Measurements from ENCODE around the gene PLPP6.
A peak's percentile ranks its signal among the peaks of the same experiment; 100 is the strongest.

PLPP6 gene

DNA sequence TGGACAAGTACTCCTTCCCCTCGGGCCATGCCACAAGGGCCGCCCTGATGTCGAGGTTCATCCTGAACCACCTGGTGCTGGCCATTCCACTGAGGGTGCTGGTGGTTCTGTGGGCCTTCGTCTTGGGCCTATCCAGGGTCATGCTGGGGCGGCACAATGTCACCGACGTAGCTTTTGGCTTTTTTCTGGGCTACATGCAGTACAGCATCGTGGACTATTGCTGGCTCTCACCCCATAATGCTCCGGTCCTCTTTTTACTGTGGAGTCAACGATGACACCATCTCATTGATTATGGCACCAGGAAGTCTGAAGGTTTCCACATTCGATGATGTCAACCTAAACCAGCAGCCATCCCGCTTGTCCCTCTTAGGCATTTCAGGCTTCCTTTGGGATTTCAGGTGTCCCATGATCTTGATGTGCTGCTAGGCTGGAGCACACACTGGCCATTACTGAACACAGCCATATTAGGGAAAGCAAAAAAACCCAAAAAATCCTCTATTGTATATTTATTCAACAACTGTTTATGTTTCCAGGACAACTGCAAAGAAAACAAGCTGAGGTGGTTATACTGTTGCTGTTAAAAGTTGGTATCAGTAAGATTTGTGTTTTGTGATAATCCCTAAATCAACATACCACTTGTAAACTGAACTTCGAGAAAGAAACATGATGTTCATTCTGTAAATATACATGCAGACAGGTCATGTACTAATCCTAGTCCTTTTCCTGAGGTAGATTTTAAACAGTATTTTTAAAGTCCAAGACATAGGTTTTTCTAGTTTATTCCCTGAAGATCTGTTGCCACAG lies 1.1 kb downstream of the PLPP6 start:
- DNase-seq (ENCODE audit: low read depth): no peak

DNA sequence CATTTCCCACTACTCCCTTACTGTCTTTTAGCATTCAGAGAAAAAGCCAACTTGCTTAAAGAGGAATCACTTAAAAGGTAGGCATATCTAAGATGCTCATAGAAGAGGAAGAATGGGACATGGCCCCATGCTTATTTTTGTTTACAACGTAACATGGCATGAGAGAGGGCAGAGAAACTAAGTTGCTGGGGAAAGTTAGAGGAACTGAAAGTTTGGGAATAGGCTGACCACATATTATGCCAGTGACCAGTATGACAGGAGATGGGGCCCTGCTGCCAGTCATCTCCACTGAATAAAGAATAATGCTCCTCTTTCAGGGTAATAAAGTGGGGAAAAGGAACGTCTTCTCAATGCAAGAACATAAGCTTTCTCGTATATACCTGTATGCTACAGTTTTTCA lies 1.9 kb downstream of the PLPP6 start:
- DNase-seq (ENCODE audit: low read depth): no peak

DNA sequence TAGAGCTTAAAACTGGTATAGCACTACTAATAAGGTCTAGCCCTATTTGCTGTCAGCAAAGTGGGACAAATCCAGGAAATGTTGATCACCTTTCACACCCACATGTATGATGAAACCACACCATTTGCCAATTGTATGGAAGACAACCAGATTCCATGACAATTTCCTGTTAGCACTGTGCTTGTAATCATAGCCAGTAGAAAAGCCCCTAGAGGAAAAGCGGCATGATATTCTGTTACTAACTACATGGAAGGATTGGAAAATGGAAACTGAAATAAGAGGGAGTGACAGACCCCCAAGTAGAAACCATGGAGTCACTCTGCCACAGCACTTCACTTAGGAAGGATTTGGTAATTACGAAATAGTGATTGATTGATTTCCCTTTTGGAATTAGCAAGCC lies 3.3 kb downstream of the PLPP6 start:
- no peak for DNase-seq (ENCODE audit: low read depth)

DNA sequence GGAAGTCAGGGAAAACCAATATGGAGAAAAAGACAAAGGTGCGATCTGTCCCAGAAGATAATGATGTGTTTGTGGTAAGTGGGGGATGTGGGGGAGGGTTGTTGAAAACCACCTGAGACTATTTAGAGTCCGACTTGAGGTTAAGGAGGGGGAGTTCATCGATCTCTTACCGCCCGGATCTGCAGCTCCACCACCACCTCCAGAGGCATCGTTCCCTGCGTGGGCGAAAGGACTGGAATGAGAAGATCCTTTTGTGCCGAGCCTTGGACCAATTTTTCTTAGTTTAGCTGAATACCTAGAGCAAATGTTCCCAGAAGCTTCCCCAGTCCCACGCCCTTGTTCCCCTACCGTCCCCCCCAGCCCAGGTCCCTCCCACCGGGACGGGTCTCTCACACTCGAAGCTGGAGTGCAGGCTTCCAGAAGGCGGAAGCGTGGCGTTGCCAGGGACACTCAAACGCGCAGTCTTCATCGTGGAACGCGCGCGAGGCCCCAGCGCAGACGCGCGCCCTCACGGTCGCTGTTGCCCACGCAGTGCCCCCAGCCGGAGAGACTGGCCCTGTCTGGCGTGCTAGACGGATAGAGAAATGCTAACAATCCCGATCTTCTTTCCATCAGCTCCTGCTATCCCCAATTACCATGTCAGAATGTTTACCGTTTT lies 4.1 kb downstream of the PLPP6 start, which contains the start of gene SPATA6L:
Gene SPATA6L (minus strand): TSS at position 439 of the 658 bp plus-strand sequence. CDS start 230 bp downstream, at position 209.
- no peak for DNase-seq (ENCODE audit: low read depth)

DNA sequence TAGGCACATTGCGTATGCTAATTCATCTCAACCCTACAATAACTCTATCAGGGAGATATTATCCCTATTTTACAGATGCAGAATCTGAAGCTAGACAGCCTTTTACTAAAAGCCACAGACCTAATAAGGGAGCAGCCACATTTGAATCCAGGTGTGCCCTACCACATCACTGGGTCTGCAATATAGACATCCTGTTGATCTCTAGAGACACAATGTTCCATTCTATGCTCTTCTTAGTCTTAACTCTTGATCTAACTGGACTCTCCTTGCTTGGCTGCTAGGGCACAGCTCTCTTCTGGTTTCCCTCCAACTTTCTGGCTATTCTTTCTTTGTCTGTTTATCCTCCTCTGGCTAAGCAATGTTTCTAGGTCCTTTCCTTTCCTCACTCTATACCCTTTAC lies 5.6 kb downstream of the PLPP6 start:
- DNase-seq (ENCODE audit: low read depth): no peak

DNA sequence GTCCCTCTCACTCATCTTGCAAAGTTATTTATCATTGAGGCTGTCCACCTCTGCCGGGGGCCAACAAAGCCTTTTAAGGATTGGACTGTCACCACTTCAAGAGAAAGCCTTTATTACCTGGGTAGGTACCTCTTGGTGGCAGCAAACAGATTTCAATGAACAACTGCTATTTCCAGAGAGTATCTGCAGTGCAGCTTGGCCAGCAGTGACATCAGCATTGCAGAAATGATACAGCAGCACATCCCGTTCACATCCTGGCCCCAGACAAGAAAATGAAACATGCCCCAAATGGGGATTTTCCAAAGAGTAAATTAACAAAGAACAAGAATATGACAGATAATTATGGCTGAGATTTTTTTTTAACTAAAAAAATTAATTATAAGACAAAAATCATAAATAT lies 6.5 kb downstream of the PLPP6 start:
- DNase-seq (ENCODE audit: low read depth): no peak

DNA sequence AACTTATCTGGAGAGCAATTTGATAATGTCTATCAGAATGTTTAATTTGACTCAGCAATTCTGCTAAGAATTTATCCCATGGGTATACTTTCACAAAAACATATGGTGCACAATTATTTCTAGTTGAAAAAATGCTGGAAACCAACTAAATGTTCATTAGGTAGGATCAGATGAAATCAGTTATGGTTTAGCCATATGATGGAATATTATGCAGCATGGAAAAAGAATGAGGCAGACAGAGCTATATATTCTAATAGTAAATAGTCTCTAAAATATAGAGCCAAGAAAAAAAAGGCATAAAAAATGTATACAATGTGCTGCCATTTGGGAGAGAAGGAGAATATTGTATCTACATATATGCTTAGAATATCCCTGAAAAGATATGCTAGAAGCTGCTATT lies 7.8 kb downstream of the PLPP6 start:
- no peak for DNase-seq (ENCODE audit: low read depth)

DNA sequence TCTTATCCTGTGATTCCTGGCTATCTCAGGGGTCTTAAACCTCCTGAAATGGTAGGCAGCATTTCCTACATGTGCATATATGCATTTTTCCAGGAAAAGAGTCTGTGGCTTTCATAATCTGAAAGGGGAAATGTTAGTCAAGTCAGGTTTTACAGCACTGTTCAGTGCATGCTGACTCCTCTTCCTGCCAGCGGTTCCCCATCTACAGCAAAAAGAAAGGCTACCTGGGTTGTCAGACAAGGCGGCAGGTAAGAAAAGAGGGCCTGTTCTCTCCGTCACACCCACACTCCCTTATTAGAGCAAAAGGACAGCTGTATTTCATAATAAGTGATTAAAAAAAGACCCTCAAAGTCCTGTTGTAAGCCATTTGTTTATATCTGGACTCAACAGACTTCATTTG lies 8.5 kb downstream of the PLPP6 start:
- no peak for DNase-seq (ENCODE audit: low read depth)

DNA sequence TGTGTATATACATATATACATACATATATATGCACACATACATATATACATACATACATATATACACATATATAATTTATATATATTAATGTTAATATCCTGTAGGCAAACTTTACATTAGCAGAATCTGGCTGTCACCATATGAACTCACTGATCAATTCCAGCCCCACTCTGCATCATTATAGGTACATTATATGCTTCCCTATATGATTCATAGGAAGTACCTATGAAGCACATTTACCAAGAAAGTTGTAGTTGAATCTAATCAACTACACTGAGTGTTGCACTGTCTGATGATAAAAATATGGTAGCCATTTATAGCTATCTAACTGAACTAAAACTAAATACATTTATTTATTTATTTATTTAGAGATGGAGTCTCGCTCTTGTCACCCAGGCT lies 9.6 kb downstream of the PLPP6 start:
- no peak for DNase-seq (ENCODE audit: low read depth)

DNA sequence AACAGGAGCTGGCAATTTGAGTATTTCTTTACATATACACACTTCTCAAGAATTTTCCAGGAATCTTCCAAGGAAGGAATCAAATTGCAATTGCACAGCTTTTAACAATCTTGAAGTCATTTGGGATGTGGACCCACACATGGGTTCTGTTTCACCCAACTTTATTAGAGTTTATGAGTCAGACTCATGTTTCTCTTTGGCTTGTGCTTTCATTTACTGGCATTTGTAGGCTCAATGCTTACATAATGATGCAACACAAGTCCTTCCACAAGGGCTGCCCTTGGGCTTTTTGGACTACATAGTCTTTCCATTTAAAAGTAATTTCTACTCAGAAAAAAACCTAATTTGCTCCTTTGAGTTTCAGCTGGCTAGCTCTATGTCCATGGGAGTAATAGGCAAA lies 12.7 kb downstream of the PLPP6 start:
- DNase-seq (ENCODE audit: low read depth): no peak

DNA sequence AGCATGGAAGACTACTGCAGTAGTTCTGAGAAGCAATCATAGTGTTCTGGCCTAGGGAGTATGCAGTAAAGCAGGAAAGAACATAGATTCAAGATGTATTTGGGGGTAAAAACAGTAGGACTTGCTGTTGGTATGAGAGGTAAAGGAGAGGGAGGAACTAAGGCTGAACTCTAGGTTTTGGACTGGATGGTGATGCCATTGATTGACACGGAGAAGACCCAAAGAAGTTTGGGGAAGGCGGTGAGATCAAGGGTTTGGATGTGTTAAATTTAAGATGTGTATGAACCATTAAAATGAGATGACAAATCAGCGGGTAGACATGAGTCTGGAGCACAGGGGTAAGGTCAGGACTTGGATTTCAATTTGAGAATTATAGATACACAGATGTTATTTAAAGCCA lies 15.3 kb downstream of the PLPP6 start:
- DNase-seq (ENCODE audit: low read depth): no peak

DNA sequence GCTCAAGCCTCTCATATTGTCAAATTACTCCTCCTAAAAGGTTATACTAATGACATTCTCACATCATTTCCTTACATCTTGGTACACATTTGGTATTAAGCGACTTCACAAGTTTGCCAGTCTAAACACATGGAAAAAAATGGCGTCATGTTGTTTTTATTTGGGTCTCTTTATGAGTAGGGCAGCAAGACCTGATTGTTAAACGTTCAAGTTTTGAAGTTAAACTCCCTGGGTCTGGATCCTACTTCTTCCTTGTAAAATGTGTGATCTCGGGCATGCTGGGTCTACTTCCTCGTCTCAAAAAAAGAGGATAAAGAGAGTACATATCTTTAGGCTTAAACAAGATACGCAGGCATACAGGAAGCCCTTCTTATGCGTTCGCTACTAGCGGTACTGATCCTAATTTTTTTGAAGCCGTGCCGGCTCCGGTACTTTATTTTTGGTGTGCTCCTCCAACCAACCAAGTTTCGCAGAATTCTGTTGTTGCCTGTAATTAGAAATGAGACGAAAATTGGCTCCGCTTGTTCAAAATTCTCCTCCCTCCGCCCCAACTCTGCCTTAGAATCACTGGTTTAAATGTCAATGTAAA lies 16.7 kb downstream of the PLPP6 start:
- DNase-seq (ENCODE audit: low read depth): no peak

DNA sequence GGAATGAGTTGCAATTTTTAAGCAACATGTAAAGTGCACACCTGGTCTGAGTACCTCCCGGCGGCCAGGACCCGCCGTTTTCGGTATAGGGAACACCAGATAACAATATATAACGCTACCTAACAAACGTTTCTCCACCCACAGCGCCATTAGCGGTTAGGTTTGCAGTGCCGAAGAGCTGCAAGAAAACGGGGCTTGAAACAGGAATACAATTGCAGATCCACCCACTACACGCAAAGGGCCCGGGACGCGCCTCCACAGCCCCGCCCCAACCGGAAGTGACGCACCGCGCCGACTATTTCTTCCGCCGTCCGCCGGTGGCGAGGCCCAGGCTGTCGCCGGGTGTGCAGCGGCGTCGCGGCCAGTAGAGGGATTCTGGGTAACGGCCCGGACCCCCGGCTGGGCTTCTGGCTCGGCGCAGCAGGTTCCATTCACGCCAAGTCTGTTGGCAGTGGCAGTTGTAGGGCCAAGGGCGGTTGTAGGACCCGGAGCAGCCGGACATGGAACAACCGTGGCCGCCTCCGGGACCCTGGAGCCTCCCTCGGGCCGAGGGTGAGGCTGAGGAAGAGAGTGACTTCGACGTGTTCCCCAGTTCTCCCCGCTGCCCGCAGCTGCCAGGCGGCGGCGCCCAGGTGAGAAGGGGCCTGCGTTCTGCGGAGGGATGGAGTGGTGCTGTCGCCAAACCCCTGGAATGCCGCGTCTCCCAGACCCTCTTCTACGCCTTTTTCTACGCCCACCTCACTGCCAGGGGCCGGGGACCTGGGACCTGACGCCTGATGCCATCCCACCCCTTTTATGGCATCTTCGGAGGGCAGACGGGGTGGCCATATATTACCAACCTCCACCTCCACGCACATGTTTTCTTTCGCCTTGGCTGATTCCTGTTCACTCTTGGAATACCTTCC lies 17.4 kb downstream of the PLPP6 start, which contains the start of gene CDC37L1:
Gene CDC37L1 (plus strand): TSS at position 302 of the 905 bp plus-strand sequence. CDS start 199 bp downstream, at position 501.
- peak; percentile 99 for DNase-seq (ENCODE audit: low read depth)

DNA sequence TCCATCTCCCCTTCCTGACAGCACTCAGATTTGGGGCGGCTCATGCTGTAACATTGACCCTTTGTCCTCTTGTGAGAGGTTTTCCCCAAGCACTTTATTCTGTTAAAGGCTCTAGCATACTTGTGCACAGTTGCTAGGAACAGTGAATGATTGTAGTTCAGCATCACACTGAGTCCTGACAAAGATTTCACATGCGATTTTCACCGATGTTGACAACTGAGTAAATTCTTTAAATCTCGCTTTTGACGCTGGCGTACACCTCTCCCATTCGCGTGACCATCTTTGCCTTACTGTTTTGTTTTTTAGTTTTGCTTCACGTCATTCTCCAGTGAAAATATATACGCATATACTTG lies 18.1 kb downstream of the PLPP6 start:
- no peak for DNase-seq (ENCODE audit: low read depth)

DNA sequence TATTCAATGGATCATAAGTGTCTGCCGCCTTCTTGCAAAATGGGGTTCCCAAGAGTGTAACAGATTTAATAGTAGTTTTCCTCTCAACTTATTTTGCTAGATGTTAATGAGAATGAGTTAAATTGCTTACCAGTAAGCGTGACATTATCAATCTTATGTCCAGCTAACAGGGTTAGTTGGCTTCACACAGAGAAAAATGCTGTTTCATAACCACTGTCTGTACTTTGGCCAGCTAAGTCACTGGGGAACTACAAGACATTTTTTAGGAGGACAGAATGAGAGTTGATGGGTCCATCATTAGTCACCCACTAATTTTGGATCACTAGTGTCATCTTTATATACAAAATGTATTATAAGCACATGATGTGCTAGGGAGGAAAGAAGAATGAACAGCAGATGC lies 18.7 kb downstream of the PLPP6 start:
- no peak for DNase-seq (ENCODE audit: low read depth)

DNA sequence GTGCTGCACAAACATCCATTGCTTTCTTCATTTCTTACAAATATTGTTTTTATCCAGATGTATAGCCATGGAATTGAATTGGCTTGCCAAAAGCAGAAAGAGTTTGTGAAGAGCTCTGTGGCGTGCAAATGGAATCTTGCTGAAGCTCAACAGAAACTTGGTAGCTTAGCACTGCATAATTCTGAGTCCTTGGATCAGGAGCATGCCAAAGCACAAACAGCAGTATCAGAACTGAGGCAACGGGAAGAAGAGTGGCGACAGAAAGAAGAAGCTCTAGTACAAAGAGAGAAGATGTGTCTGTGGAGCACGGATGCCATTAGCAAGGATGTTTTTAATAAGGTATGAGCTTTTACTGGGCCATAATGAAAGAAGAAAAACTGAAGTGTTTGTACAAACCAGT lies 22.7 kb downstream of the PLPP6 start:
- DNase-seq (ENCODE audit: low read depth): no peak

DNA sequence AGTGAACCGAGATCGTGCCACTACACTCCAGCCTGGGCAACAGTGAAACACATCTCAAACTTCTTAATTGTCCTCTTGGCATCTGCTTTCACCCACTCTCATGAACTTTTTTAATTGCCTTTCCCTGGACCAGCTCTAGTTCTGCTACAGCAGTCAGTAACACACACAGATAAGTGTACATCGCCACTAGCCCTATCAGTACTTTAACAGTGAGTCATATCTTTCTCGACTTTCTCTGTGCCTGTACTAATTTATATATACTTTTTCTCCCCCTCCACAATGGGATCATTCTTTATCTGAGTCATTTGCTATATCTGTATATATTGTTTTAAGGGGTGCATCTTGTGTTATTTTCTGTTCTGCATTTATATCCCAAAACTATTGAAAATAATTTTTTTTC lies 24.0 kb downstream of the PLPP6 start:
- DNase-seq (ENCODE audit: low read depth): no peak

DNA sequence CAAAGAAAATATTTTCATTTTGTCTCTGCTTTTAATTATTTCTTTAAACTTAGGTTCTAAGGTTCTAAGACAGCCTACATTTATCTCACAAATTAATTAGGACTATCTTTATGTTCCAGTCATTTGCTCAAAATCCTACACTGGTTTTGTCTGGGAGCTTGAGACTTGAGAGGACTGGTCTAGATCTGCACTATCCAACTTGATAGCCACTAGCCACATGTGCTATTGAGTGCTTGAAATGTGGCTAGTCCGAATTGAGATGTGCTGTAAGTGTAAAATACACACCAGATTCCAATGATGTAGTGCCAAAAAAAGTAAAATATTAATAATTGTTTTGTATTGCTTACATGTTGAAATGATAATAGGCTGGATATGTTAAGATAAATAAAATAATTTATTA lies 24.5 kb downstream of the PLPP6 start:
- DNase-seq (ENCODE audit: low read depth): no peak

DNA sequence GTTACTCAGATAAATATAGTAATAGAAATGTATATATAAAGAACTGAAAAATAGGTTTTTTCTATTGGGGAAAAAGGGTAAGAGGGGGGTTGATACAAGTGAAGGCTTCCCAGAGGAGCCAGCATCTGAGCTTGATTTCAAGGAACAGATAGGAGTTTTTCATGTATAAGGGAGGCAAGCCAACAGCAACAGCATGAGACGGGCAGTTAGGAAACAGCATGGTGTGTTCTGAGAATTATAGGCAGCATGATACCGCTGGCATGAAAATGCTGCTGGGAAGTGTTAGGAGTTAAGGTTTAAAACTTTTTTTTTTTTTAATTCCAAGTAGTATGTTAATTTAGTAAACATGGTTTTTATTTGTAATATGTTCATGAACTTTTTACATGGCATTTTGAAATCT lies 26.9 kb downstream of the PLPP6 start:
- no peak for DNase-seq (ENCODE audit: low read depth)

DNA sequence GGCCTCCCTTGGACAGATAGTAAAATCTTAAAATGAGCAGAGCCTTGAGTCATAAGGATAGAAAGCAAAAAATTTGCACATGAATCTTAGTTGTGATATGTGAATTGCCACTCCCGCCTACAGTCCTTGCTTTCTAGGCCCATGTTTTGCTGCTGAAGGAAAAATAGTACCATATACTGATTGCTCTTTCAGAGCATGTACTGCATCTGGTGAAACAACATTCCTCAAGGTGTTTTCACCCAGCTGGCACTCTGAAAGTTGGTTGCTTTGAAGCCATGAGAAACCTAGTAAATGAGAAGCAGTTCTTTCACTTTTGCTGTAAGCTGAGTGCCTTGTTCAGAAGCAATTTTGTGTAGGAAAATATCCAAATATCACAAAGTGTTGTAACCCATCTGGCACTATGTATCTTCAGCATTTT lies 27.6 kb downstream of the PLPP6 start:
- no peak for DNase-seq (ENCODE audit: low read depth)

DNA sequence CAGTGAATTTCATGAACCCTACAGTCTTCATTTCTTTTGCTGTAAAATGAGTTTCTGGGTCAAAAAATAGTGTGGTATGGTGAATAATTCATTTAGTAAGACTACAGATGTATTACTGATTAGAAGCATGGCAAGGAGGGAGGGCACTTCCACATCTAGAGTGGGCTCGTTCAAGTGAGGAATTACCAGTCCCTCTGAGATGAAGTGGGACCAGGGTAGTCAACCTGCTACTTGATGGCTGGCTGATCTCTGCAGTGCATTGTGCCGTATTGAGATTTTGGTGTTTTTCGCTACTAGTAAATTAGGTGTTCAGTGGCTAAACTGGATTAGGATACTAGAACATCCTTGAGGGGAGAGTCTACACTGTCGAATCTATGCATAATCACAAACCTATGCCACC lies 28.1 kb downstream of the PLPP6 start:
- DNase-seq (ENCODE audit: low read depth): no peak

DNA sequence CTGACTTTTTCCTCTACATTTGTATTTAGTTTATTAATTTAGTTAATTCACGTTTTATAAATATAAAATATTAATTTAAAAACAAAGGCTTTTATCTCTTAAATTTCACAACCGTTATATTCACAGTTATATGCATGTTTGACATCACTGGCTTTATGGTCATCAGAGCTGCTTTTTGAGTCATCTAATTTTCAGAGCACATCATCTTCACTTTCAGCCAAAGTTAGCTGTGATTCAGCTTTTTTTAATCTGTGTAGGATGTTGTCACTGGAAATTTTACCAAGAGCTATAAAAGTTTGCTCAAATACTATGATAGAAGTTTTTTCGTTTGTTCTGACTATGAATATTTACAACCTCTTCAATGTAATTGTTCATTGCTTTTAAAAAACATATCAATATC lies 29.7 kb downstream of the PLPP6 start:
- DNase-seq (ENCODE audit: low read depth): no peak

Data from stimulated activated CD8-positive, alpha-beta memory T cell treated with anti-CD3 and anti-CD28 coated beads, Interleukin-15, amount 100 ng/mL, for 1 hour (primary cell).